Measurements from ENCODE around the gene ZNF451. TPM values are rescaled to one million over a fixed set of nuclear protein-coding genes. Genes with fewer than 3 reads are reported as not detected.
A peak's percentile ranks its signal among the peaks of the same experiment; 100 is the strongest.

Gene ZNF451
- total RNA-seq, 1 experiment from 2014 or later = 34.5 TPM

DNA sequence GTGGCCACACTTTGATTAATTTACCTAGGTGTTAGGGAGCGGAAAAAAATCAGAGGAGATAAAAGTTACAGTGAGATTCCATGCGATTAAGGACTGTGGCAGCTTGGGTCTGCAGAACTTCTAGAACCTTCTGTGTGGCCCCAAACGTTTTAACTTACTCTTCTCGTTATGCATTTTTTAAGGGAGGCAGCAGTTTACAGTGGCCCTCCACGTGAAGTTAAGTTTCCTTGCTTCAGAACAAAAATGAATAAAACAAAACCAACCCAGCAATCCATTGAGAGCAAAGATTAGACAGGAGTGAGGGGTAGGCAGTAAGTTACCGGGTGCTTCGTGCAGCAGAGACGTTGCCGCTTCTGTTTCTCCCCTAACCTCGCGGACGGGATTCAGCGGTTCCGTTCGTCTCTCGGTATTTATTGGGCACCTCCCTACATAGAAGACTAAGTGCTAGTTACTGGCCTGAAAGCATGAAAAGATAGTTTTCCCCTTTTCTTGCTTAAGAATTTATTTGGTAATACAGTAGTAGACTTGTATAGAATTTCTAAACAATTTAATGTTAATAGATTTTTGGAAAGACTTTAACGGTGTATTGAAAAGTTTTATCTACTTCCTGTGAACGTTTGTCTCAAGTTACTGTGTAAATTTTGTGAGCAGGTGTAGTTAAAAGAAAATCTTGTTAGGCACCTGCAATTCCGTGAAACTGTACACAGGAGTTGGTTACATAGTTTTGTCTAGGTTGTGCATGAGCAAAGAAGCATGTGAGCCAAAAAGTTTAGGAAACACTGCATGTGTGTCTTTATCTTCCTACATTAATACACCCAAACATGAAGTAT lies 83.3 kb downstream of the ZNF451 start:
- H3K36me3 ChIP-seq (ENCODE audit: low read depth, low read length) = no peaks in the 10 kb centered on the region; the same call in 1 of the 2 replicates
- intact Hi-C loops (cut with micrococcal nuclease) = loop anchor here (2.0 to 5.0 kb wide), 4 partner anchors 94 to 271 kb away; partner anchors contain the start of genes BEND6 and KIAA1586
- CTCF ChIA-PET = no interaction called here
- H3K27ac ChIP-seq (ENCODE audit: low read length) = peak overlapping the region; percentile 69
- H3K9ac ChIP-seq (ENCODE audit: low read length) = peak overlapping the region; percentile 86
- peaks cover 68% of the 10 kb centered on the region for H3K79me2 ChIP-seq (ENCODE audit: low read length)
- ATAC-seq (peak; percentile 35), DNase-seq (peak; percentile 53)
- H3K4me3 ChIP-seq (ENCODE audit: low read length) = peak overlapping the region; percentile 92
- peak overlapping the region; percentile 81 for H2AFZ ChIP-seq (ENCODE audit: low read length)
- TF ChIP-seq, protein P1, sequence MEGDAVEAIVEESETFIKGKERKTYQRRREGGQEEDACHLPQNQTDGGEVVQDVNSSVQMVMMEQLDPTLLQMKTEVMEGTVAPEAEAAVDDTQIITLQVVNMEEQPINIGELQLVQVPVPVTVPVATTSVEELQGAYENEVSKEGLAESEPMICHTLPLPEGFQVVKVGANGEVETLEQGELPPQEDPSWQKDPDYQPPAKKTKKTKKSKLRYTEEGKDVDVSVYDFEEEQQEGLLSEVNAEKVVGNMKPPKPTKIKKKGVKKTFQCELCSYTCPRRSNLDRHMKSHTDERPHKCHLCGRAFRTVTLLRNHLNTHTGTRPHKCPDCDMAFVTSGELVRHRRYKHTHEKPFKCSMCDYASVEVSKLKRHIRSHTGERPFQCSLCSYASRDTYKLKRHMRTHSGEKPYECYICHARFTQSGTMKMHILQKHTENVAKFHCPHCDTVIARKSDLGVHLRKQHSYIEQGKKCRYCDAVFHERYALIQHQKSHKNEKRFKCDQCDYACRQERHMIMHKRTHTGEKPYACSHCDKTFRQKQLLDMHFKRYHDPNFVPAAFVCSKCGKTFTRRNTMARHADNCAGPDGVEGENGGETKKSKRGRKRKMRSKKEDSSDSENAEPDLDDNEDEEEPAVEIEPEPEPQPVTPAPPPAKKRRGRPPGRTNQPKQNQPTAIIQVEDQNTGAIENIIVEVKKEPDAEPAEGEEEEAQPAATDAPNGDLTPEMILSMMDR (conservative IDR thresholded peaks at IDR 0.05; ENCODE audit: low read depth, low read length) = no peak
- TF ChIP-seq EZH2 (IDR thresholded peaks at IDR 0.05; ENCODE audit: low read length, unreplicated experiment) (no peak), EZH2phosphoT487 (IDR thresholded peaks at IDR 0.05; ENCODE audit: borderline replicate concordance, low read length) (no peak)
- BruUV-seq (replicated peaks) = TSS peak; percentile 48
- peaks cover 19% of the 10 kb centered on the region for H3K4me1 ChIP-seq (ENCODE audit: insufficient read depth, low read length)
- H3K9me2 ChIP-seq (replicated peaks; ENCODE audit: low read length) = no peaks in the 10 kb centered on the region
- peak overlapping the region; percentile 88 for H3K4me2 ChIP-seq (ENCODE audit: low read length)
- H3K9me3 ChIP-seq (ENCODE audit: low read length) = no peaks in the 10 kb centered on the region
- H3F3A ChIP-seq (ENCODE audit: low read length, unreplicated experiment) = peaks cover 3% of the 10 kb centered on the region
- H4K20me1 ChIP-seq (ENCODE audit: low read length) = no peaks in the 10 kb centered on the region
- no peaks in the 10 kb centered on the region for H3K27me3 ChIP-seq (ENCODE audit: low read length)
- POLR2A ChIA-PET (ENCODE audit: unreplicated experiment) = no interaction called here

DNA sequence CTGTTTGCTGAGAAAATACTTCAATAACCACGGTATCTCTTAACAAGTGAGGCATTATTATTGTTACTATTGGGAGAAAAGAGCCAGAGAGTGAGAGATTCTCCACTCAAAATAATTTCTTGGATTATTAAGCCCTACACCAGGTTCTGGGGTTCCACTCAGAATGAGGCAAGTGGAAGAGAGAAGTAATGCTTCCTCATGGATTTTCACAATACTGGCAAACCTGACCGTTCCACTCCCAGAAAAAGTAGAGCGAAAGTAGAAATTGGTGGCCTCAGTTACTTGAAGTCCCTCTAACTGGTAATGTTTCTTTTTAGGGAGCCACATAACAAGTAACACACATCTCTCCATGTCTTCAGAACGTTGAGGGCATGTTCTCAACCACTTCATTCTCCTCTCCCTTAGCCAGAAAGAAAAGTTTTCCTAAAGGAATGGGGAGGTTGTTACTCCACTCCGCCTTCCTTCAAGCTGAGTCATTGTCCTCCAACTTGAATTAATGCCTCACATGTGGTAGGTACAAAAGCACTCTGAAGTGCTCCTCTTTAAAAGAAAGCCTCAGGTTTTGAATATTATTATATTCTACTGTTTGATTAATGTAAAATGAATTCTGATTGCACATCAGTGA lies 84.0 kb downstream of the ZNF451 start:
- Histone ChIP-seq H3K27me3 (ENCODE audit: low read length) (no peaks in the 10 kb centered on the region), H3K9me3 (ENCODE audit: low read length) (no peaks in the 10 kb centered on the region), H3K9me2 (replicated peaks; ENCODE audit: low read length) (no peaks in the 10 kb centered on the region), H4K20me1 (ENCODE audit: low read length) (0 out of 2 replicates have a peak, but pooled peaks cover 3% of the 10 kb centered on the region), H3K79me2 (ENCODE audit: low read length) (peaks cover 75% of the 10 kb centered on the region), H2AFZ (ENCODE audit: low read length) (peak overlapping the region; percentile 81), H3K4me2 (ENCODE audit: low read length) (peak overlapping the region; percentile 88), H3K4me3 (ENCODE audit: low read length) (peak overlapping the region; percentile 92), H3K36me3 (ENCODE audit: low read depth, low read length) (peaks cover 2% of the 10 kb centered on the region; the same call in 1 of the 2 replicates), H3F3A (ENCODE audit: low read length, unreplicated experiment) (peaks cover 3% of the 10 kb centered on the region), H3K27ac (ENCODE audit: low read length) (peak overlapping the region; percentile 69), H3K4me1 (ENCODE audit: insufficient read depth, low read length) (peaks cover 19% of the 10 kb centered on the region), H3K9ac (ENCODE audit: low read length) (peak overlapping the region; percentile 86)
- ChIA-PET CTCF (no interaction called here), POLR2A (ENCODE audit: unreplicated experiment) (no interaction called here)
- DNase-seq = peak; percentile 77
- ATAC-seq = peak; percentile 17; the same call in 1 of the 2 replicates
- intact Hi-C loops (cut with micrococcal nuclease) = loop anchor here (2.0 to 5.0 kb wide), 5 partner anchors 93 to 272 kb away; partner anchors contain the start of genes BEND6 and KIAA1586
- BruUV-seq (replicated peaks) = TSS peak; percentile 34
- TF ChIP-seq, protein P1 (conservative IDR thresholded peaks at IDR 0.05; ENCODE audit: low read depth, low read length) = no peak
- TF ChIP-seq EZH2 (IDR thresholded peaks at IDR 0.05; ENCODE audit: low read length, unreplicated experiment) = no peak
- no peak for TF ChIP-seq EZH2phosphoT487 (IDR thresholded peaks at IDR 0.05; ENCODE audit: borderline replicate concordance, low read length)
